OCI-LY1 (cell line): ENCODE results near the gene CA12.

Experiments used
- EZH2 ChIP-seq: fragments of 200-600 bp; sonication (generic), shearing (Covaris generic); IDR thresholded peaks from 2 replicates; pipeline ENCODE4 v1.8.0; 2017; ENCODE audit warnings: borderline replicate concordance, mixed run types, mild to moderate bottlenecking, antibody characterized with exemption, low read length, moderate library complexity, mixed read lengths
- TF ChIP-seq, protein P1 (sequence below): fragments of 200-600 bp; sonication (generic), shearing (Covaris generic); IDR thresholded peaks from 2 replicates; pipeline ENCODE4 v1.5.1; 2017; ENCODE audit warnings: mild to moderate bottlenecking, antibody characterized with exemption, low read length, moderate library complexity, mixed read lengths

DNA sequence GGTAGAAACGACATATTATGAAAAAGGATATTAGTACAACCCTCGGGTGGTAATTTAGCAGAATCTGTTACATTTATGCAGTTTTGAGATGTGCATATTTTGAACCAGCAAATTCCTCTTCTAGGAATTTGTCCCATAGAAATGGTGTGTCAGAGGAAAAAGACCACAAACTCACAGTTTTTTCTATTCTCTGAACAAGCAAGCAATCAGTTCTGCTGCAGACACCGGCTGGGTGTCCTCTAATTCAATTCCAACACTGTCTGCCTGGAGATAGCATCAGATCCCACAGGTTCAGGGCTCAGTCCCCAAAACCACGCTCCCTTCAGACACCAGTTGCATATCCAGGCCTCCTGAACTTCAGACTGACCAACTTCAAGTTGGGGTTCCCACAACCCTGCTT lies 67.8 kb downstream of the CA12 start:
- TF ChIP-seq, protein P1, sequence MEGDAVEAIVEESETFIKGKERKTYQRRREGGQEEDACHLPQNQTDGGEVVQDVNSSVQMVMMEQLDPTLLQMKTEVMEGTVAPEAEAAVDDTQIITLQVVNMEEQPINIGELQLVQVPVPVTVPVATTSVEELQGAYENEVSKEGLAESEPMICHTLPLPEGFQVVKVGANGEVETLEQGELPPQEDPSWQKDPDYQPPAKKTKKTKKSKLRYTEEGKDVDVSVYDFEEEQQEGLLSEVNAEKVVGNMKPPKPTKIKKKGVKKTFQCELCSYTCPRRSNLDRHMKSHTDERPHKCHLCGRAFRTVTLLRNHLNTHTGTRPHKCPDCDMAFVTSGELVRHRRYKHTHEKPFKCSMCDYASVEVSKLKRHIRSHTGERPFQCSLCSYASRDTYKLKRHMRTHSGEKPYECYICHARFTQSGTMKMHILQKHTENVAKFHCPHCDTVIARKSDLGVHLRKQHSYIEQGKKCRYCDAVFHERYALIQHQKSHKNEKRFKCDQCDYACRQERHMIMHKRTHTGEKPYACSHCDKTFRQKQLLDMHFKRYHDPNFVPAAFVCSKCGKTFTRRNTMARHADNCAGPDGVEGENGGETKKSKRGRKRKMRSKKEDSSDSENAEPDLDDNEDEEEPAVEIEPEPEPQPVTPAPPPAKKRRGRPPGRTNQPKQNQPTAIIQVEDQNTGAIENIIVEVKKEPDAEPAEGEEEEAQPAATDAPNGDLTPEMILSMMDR, result no peak
- no peak for TF ChIP-seq EZH2
